ENCODE measurements around the gene QPCT. TPM values are rescaled to one million over a fixed set of nuclear protein-coding genes. Genes with fewer than 3 reads are reported as not detected.
"Not testable (repeated sequence)": the region's sequence is repeated elsewhere in the genome, so short reads cannot be mapped to it uniquely, and the experiment has no call there.

The QPCT gene
- polyA plus RNA-seq (2013, experiment 1 of 2) = 7.3 TPM
- 11.2 TPM for polyA plus RNA-seq (2013, experiment 2 of 2)

- WGBS = 2% methylated on average over 73 of the region's 73 CpGs
- Histone ChIP-seq H3K9ac (ENCODE audit: low read depth, low read length) (peak within 1 kb of the TSS; percentile 44), H3K36me3 (ENCODE audit: insufficient read depth, low read length) (no peaks in the 10 kb centered on the region), H3K9me3 (ENCODE audit: insufficient read depth, low read depth, low read length) (no peaks in the 10 kb centered on the region), H3K4me3 (ENCODE audit: low read length) (peak within 1 kb of the TSS; percentile 77), H3K27me3 (ENCODE audit: insufficient read depth, low read length) (peaks cover 15% of the 10 kb centered on the region), H3K4me1 (ENCODE audit: insufficient read depth, low read length) (peaks cover 24% of the 10 kb centered on the region), H3K27ac (ENCODE audit: low read depth, low read length) (no peak within 1 kb of the TSS)
Observed at GRCh38 chr2:37344453-37345361, at the start of gene QPCT. Gene QPCT, plus strand, starts transcription at chr2:37344630. Its CDS starts 102 bp downstream, at chr2:37344732.

GRCh38 chr2:37294858-37295257 is 49.6 kb upstream of the QPCT start:
- not testable (repeated sequence) for H3K9me3 ChIP-seq (ENCODE audit: insufficient read depth, low read depth, low read length); H3K4me3 ChIP-seq (ENCODE audit: low read length); H3K27ac ChIP-seq (ENCODE audit: low read depth, low read length); H3K27me3 ChIP-seq (ENCODE audit: insufficient read depth, low read length); H3K4me1 ChIP-seq (ENCODE audit: insufficient read depth, low read length); H3K9ac ChIP-seq (ENCODE audit: low read depth, low read length)
- WGBS = 96% methylated on average over 2 of the region's 2 CpGs
- peaks cover 28% of the 10 kb centered on the region for H3K36me3 ChIP-seq (ENCODE audit: insufficient read depth, low read length)

- 96% methylated on average over 1 of the region's 1 CpG for WGBS
- H3K9me3 ChIP-seq (ENCODE audit: insufficient read depth, low read depth, low read length) = no peaks in the 10 kb centered on the region
- H3K36me3 ChIP-seq (ENCODE audit: insufficient read depth, low read length) = peaks cover 23% of the 10 kb centered on the region
- H3K9ac ChIP-seq (ENCODE audit: low read depth, low read length) = no peak overlapping the region
- no peak overlapping the region for H3K4me3 ChIP-seq (ENCODE audit: low read length)
- H3K4me1 ChIP-seq (ENCODE audit: insufficient read depth, low read length) = no peaks in the 10 kb centered on the region
- H3K27ac ChIP-seq (ENCODE audit: low read depth, low read length) = no peak overlapping the region
- H3K27me3 ChIP-seq (ENCODE audit: insufficient read depth, low read length) = no peaks in the 10 kb centered on the region
Observed at GRCh38 chr2:37295469-37296073, 48.9 kb upstream of the QPCT start.

- Histone ChIP-seq H3K27me3 (ENCODE audit: insufficient read depth, low read length) (no peaks in the 10 kb centered on the region), H3K4me3 (ENCODE audit: low read length) (no peak overlapping the region), H3K9me3 (ENCODE audit: insufficient read depth, low read depth, low read length) (no peaks in the 10 kb centered on the region), H3K27ac (ENCODE audit: low read depth, low read length) (no peak overlapping the region), H3K4me1 (ENCODE audit: insufficient read depth, low read length) (no peaks in the 10 kb centered on the region), H3K9ac (ENCODE audit: low read depth, low read length) (no peak overlapping the region), H3K36me3 (ENCODE audit: insufficient read depth, low read length) (peaks cover 4% of the 10 kb centered on the region)
Observed at GRCh38 chr2:37297632-37298031, 46.8 kb upstream of the QPCT start.

- H3K4me1 ChIP-seq (ENCODE audit: insufficient read depth, low read length) = no peaks in the 10 kb centered on the region
- H3K9ac ChIP-seq (ENCODE audit: low read depth, low read length) = no peak overlapping the region
- peaks cover 13% of the 10 kb centered on the region for H3K36me3 ChIP-seq (ENCODE audit: insufficient read depth, low read length)
- H3K4me3 ChIP-seq (ENCODE audit: low read length) = no peak overlapping the region
- peaks cover 9% of the 10 kb centered on the region; the same call in 1 of the 2 replicates for H3K9me3 ChIP-seq (ENCODE audit: insufficient read depth, low read depth, low read length)
- no peaks in the 10 kb centered on the region for H3K27me3 ChIP-seq (ENCODE audit: insufficient read depth, low read length)
- H3K27ac ChIP-seq (ENCODE audit: low read depth, low read length) = no peak overlapping the region
Observed at GRCh38 chr2:37300146-37300545, 44.3 kb upstream of the QPCT start.

- H3K9ac ChIP-seq (ENCODE audit: low read depth, low read length) = no peak overlapping the region
- no peaks in the 10 kb centered on the region for H3K27me3 ChIP-seq (ENCODE audit: insufficient read depth, low read length)
- peaks cover 9% of the 10 kb centered on the region; the same call in 1 of the 2 replicates for H3K9me3 ChIP-seq (ENCODE audit: insufficient read depth, low read depth, low read length)
- 98% methylated on average over 4 of the region's 4 CpGs for WGBS
- no peaks in the 10 kb centered on the region for H3K4me1 ChIP-seq (ENCODE audit: insufficient read depth, low read length)
- peaks cover 13% of the 10 kb centered on the region for H3K36me3 ChIP-seq (ENCODE audit: insufficient read depth, low read length)
- no peak overlapping the region for H3K4me3 ChIP-seq (ENCODE audit: low read length)
- H3K27ac ChIP-seq (ENCODE audit: low read depth, low read length) = no peak overlapping the region
Observed at GRCh38 chr2:37300578-37300977, 43.9 kb upstream of the QPCT start.

GRCh38 chr2:37301408-37301807 is 43.0 kb upstream of the QPCT start:
- Histone ChIP-seq H3K9me3 (ENCODE audit: insufficient read depth, low read depth, low read length) (peaks cover 9% of the 10 kb centered on the region; the same call in 1 of the 2 replicates), H3K4me1 (ENCODE audit: insufficient read depth, low read length) (no peaks in the 10 kb centered on the region), H3K4me3 (ENCODE audit: low read length) (no peak overlapping the region), H3K9ac (ENCODE audit: low read depth, low read length) (no peak overlapping the region), H3K27me3 (ENCODE audit: insufficient read depth, low read length) (no peaks in the 10 kb centered on the region), H3K27ac (ENCODE audit: low read depth, low read length) (no peak overlapping the region), H3K36me3 (ENCODE audit: insufficient read depth, low read length) (peaks cover 13% of the 10 kb centered on the region)
- WGBS = 81% methylated on average over 2 of the region's 2 CpGs

GRCh38 chr2:37302701-37303252 is 41.7 kb upstream of the QPCT start:
- Histone ChIP-seq H3K36me3 (ENCODE audit: insufficient read depth, low read length) (peaks cover 13% of the 10 kb centered on the region), H3K9ac (ENCODE audit: low read depth, low read length) (no peak overlapping the region), H3K9me3 (ENCODE audit: insufficient read depth, low read depth, low read length) (peaks cover 9% of the 10 kb centered on the region; the same call in 1 of the 2 replicates), H3K27me3 (ENCODE audit: insufficient read depth, low read length) (no peaks in the 10 kb centered on the region), H3K27ac (ENCODE audit: low read depth, low read length) (no peak overlapping the region), H3K4me3 (ENCODE audit: low read length) (no peak overlapping the region), H3K4me1 (ENCODE audit: insufficient read depth, low read length) (no peaks in the 10 kb centered on the region)
- 96% methylated on average over 9 of the region's 9 CpGs for WGBS

- no peaks in the 10 kb centered on the region; the same call in 1 of the 2 replicates for H3K4me1 ChIP-seq (ENCODE audit: insufficient read depth, low read length)
- H3K4me3 ChIP-seq (ENCODE audit: low read length) = no peak overlapping the region
- no peak overlapping the region for H3K9ac ChIP-seq (ENCODE audit: low read depth, low read length)
- peaks cover 13% of the 10 kb centered on the region for H3K36me3 ChIP-seq (ENCODE audit: insufficient read depth, low read length)
- H3K27ac ChIP-seq (ENCODE audit: low read depth, low read length) = no peak overlapping the region
- WGBS = 85% methylated on average over 3 of the region's 3 CpGs
- H3K9me3 ChIP-seq (ENCODE audit: insufficient read depth, low read depth, low read length) = peaks cover 9% of the 10 kb centered on the region; the same call in 1 of the 2 replicates
- H3K27me3 ChIP-seq (ENCODE audit: insufficient read depth, low read length) = no peaks in the 10 kb centered on the region
Observed at GRCh38 chr2:37306024-37306423, 38.4 kb upstream of the QPCT start.

- Histone ChIP-seq H3K36me3 (ENCODE audit: insufficient read depth, low read length) (peaks cover 15% of the 10 kb centered on the region), H3K4me3 (ENCODE audit: low read length) (no peak overlapping the region), H3K4me1 (ENCODE audit: insufficient read depth, low read length) (peaks cover 12% of the 10 kb centered on the region), H3K9ac (ENCODE audit: low read depth, low read length) (no peak overlapping the region), H3K27ac (ENCODE audit: low read depth, low read length) (no peak overlapping the region), H3K9me3 (ENCODE audit: insufficient read depth, low read depth, low read length) (peaks cover 9% of the 10 kb centered on the region; the same call in 1 of the 2 replicates), H3K27me3 (ENCODE audit: insufficient read depth, low read length) (no peaks in the 10 kb centered on the region)
- WGBS = 98% methylated on average over 2 of the region's 2 CpGs
Observed at GRCh38 chr2:37307500-37307899, 36.9 kb upstream of the QPCT start.

- H3K9ac ChIP-seq (ENCODE audit: low read depth, low read length) = no peak overlapping the region
- H3K36me3 ChIP-seq (ENCODE audit: insufficient read depth, low read length) = peaks cover 20% of the 10 kb centered on the region
- no peak overlapping the region for H3K27ac ChIP-seq (ENCODE audit: low read depth, low read length)
- H3K9me3 ChIP-seq (ENCODE audit: insufficient read depth, low read depth, low read length) = no peaks in the 10 kb centered on the region
- 82% methylated on average over 2 of the region's 3 CpGs for WGBS
- H3K4me1 ChIP-seq (ENCODE audit: insufficient read depth, low read length) = peaks cover 33% of the 10 kb centered on the region
- no peaks in the 10 kb centered on the region for H3K27me3 ChIP-seq (ENCODE audit: insufficient read depth, low read length)
- no peak overlapping the region for H3K4me3 ChIP-seq (ENCODE audit: low read length)
Observed at GRCh38 chr2:37315364-37315763, 29.1 kb upstream of the QPCT start.

All from HUES64 (cell line).